GM19324 (cell line): Measurements from ENCODE around the gene UCP3.

Experiments used
- ATAC-seq: cut with Tn5 transposase; IDR thresholded peaks from one replicate; pipeline ENCODE4 v1.9.1; 2021; ENCODE audit warnings: mild to moderate bottlenecking, moderate library complexity; ENCODE audit not compliant: unreplicated experiment, low FRiP score

UCP3 gene

GRCh38 chr11:73981051-73981805 lies 27.7 kb downstream of the UCP3 start:
- no peak for ATAC-seq

DNA sequence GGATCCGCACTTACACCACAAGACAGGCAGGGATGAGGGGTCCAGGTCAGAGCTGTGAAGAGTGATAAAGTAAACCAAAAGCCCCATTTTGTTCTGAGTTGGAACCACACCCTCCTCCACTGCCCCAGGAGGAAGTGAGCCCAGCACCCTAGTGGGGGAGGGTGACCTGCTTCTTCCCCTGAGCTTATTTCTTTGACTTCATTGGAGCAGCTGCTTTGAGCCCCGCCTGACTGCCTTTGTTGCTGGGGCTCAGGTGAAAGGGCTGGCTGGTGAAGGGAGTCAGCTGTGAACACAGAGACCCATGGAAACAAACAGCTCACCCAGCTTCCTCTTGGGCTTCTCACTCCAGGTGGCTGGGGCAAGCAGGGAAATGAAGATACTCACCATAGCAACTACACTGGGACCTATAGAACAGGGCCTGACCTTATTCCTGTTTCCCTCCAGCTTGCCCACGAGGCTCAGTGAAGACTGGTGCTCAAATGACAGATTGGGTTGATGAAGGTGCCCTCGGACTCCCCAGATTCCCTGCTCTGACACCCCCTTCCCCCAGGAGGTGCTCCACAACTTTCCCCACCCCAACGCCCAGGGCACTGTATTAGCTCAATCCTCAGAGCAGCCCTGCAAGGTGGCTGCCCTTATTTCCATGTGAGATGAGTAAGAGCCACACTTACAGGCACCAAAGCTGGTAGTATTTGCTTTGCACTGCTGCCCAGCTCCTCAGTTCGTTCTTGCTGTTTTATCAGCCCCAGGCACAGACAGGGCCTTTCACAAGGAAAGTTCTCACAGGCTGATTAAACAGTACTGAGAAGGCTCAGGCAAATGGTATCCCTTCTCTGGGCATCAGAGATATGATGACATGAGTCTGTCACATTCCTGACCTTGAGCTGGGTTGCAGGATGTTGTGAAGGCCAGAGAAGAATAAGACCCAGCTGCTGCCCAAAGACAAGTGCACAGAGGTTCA lies 28.6 kb downstream of the UCP3 start:
- no peak for ATAC-seq

GRCh38 chr11:73978576-73979086 lies 30.3 kb downstream of the UCP3 start:
- ATAC-seq = no peak

GRCh38 chr11:73977856-73978519 lies 30.9 kb downstream of the UCP3 start:
- ATAC-seq = no peak

- no peak for ATAC-seq
Observed at GRCh38 chr11:73976451-73977151, 32.3 kb downstream of the UCP3 start.

DNA sequence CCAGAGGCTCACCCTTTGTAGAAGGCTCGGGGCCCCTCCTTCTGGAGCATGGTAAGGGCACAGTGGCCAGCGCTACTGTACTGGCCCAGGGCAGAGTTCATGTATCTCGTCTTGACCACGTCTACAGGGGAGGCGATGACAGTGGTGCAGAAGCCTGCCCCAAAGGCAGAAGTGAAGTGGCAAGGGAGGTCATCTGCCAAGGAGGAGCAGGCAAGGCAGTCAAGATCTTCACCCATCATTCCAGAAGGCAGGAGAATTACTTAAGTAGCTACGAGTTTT lies 33.5 kb downstream of the UCP3 start:
- no peak for ATAC-seq

DNA sequence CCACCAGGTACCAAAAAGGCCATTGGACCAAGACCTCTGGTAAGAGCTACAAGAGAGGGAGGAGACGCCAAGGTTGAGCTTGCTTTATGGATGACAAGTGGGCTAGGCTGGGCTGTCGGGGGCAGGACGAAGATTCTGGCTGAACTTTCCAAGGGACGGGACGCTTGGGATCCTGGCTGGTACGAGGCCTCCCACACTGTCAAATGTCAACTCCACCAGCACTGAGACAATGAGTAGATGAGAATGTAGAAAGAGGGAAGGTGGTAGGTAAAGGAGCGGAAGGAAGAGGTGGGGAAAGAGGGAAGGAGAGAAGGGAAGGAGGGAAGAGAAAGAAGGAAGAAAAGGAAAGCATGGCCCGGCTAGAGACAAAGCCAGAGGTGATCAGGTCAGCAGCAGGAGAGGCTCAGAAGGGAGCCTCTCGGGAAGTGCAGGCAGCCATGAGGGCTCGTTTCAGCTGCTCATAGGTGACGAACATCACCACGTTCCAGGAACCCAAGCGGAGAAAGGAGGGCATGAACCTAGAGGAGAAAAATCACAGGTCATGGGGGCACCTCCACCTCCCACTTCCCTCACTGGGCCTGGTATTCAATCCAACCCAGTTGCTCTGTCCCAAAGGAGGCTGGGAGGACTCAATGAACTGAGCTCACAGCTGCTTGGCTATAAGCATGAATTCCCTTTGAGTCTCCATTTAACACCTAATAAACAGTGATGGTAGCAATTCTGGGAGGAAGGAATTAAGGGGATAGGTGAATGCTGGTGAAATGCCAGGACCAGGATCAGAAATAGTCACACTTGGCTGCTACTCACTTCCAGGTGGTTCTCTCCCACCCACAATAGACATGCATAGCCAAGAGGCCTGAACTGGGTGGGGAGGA lies 34.0 kb downstream of the UCP3 start:
- no peak for ATAC-seq

DNA sequence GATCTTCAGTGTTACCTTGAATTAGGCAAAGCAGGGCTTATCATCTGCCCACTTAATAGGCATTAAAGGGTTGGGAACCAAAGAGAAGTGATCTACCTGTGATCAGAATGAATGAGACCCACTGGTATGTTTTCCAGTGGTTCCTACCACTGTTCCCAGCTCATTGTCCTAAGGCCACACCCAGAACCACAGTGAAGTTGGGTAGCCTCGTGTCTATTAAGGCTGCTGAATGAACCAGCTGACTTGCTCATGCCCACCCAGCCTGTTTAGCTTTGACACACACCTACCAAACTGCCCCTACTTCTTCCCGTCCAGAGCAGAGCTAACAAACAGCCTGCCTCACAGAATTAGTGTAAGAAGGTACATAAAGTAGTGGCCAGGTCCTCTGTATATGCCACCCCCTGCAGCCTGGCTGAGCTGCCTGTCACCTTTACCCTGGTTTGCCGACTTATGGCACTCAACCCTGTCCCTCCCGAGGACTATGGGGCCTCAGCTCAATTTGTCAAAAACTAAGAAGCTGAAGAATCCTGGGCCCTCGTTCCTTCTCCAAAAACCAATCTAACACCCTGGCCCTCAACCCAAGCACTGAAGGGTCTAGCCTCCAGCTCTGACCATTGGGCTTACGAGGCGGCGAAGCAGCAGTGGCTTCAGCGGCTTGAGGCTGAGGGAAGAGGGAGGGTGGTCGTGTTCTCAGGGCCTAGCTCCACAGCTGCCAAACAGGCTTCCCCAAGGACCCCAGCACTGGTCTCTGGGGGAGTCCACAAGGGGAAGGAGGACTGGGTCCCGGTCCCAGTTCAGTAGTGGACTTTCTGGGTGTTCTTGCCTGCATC lies 36.0 kb downstream of the UCP3 start:
- ATAC-seq = no peak

- no peak for ATAC-seq
Observed at GRCh38 chr11:73972187-73972586, 36.7 kb downstream of the UCP3 start.

GRCh38 chr11:73971175-73971719 lies 37.6 kb downstream of the UCP3 start:
- ATAC-seq = no peak

DNA sequence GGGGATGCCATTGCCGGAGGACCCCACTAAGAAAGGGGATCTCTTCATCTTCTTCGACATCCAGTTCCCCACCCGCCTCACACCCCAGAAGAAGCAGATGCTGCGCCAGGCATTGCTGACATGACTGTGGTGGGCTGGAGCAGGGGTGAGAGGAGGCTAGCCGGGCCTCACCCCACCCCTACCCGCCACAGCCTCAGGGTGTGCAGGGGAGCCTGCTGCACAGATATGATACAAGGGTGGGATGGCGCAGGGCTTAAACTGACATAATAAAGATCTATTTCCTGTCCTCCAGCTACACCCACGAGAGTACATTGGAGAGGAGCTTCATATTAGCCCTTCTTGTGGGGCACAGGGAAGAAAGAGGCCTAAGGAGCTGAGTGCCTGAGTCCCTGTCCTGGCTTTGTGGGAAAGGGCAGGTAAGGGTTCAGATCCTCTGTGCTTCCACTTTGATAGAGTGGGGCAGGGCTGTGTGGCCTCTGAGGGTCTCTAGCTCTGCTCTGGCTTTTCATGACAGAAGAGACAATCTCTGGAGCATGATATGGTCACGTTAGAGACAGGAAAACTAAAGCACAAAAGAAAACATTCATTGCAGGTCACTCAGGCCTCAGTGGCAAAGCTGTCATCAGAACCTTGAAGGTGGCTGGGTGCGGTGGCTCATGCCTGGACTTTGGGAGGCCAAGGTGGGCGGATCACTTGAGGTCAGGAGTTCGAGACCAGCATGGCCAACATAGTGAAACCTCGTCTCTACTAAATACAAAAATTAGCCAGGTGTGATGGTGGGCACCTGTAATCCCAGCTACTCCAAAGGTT lies 38.7 kb downstream of the UCP3 start:
- no peak for ATAC-seq

GRCh38 chr11:73969091-73969490 lies 39.8 kb downstream of the UCP3 start:
- ATAC-seq = no peak

DNA sequence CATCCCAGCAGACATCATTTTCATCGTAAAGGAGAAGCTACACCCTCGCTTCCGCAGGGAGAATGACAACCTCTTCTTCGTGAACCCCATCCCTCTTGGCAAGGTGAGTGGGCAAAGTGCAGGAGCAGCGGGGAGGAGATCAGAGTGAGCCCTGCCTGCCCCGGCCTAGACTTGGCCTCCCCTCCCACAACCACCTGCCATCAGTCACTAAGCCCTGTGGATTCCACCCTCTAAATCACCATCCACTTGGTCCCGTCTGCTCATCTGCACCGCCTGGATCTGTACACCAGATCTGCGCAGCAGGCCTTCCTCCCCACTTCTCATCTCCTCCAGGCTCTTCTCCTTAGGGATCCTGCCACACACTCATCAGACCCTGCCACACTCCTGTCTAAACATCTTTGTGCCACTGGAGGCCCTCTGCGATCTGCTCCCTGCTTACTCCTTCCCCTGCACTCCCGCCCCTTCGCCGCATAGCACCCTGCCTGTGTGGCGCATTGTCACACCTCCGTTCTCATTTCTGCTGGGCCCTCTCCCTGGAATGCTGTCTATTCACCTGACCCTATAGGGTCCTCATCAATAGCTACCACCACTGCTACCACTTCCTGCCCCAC lies 40.4 kb downstream of the UCP3 start:
- no peak for ATAC-seq

DNA sequence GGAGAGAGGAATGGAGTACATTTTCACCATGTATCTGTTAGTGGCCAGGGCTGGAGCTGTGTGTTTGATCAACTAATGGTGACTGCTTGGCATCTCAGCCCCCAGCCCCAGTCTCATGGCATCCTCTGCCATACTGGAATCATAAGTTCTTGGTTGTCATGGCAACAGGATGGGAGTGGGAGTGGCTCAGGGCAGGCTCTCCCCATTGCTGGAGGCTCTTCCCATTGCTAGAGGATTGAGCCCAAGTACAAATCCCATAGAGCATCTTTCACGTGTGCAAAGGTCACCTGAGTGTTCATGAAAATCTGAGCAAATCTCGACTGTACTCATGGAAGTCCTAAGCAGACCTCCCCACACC lies 43.1 kb downstream of the UCP3 start:
- ATAC-seq = no peak

GRCh38 chr11:73965076-73965763 lies 43.7 kb downstream of the UCP3 start:
- no peak for ATAC-seq

DNA sequence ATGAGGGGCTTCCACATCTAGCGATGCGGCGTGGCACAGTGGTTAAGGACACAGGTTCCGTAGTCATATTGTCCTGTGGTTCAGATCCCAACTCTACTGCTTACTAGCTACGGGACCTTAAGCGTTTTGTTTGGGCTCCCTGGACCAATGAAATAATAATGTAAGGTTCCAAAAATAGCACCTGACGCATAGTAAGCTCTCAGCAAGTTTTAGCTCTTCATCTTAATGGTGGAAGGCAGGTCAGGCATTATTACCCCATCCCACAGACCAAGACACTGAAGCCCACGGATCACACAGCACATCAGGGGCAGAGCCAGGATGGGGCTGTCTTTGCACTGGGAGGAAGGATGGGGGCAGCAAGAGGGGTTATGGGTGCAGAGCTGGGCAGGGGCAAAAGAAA lies 45.0 kb downstream of the UCP3 start:
- no peak for ATAC-seq
